Uterus (tissue), 4 donors: ENCODE measurements around the gene FRMD5. TPM values are rescaled to one million over a fixed set of nuclear protein-coding genes. Genes with fewer than 3 reads are reported as not detected.

ENCODE experiments used
- DNase-seq, 2 donors: peaks; one replicate each; pipeline ENCODE4 v3.0.0-alpha.2; 2019 to 2020
- H3K27ac ChIP-seq, 2 donors: fragments of 200-600 bp; sonication (generic); 1 replicate in 1 of 2; 2 replicates in 1 of 2; pipeline ENCODE4 v1.5.1; 2016 to 2018
- H3K27me3 ChIP-seq, 2 donors: fragments of 200-600 bp; sonication (generic); one replicate each; pipeline ENCODE4 v1.5.1; 2018 to 2019; ENCODE audit warnings: control low read depth in 1 of 2
- H3K36me3 ChIP-seq, 2 donors: fragments of 200-600 bp; sonication (generic); one replicate each; pipeline ENCODE4 v1.5.1; 2019; ENCODE audit warnings: control low read depth in 1 of 2
- H3K4me1 ChIP-seq, 2 donors: fragments of 200-600 bp; sonication (generic); one replicate each; pipeline ENCODE4 v1.5.1; 2018 to 2019; ENCODE audit warnings: control low read depth in 1 of 2
- H3K4me3 ChIP-seq, 2 donors: fragments of 200-600 bp; sonication (generic); 1 replicate in 1 of 2; 2 replicates in 1 of 2; pipeline ENCODE4 v1.5.1; 2018 to 2019; ENCODE audit warnings: mild to moderate bottlenecking in 1 of 2
- H3K9me3 ChIP-seq, 2 donors: fragments of 200-600 bp; sonication (generic); one replicate each; pipeline ENCODE4 v1.5.1; 2019; ENCODE audit warnings: control low read depth in 1 of 2
- CTCF ChIP-seq, 4 experiments: fragments of 200-600 bp in 2 of 4; fragments of 450-650 bp in 2 of 4; sonication (generic) in 2 of 4; IDR thresholded peaks; one replicate each; pipeline ENCODE4 v1.5.1; 2016 to 2019; ENCODE audit warnings: antibody characterized with exemption in 4 of 4, mild to moderate bottlenecking in 2 of 4, moderate library complexity in 1 of 4
- POLR2A ChIP-seq, 2 donors: fragments of 450-650 bp; IDR thresholded peaks; one replicate each; pipeline ENCODE4 v1.6.1; 2016; ENCODE audit warnings: antibody characterized with exemption in 2 of 2, mild to moderate bottlenecking in 1 of 2, moderate library complexity in 1 of 2
- intact Hi-C: fragments of 100-400 bp; cut with DNase I; formaldehyde crosslinking; loops from one replicate; pipeline ENCODE4 v1.15.1; 2023; ENCODE audit warnings: low total_unique reads
- total RNA-seq, 4 donors: library from RNA; depleted of rRNA in 3 of 4; stranded (reverse); fragments of >200 nt in 3 of 4; gene quantifications; one replicate each; pipeline versions ENCODE4 v1.1.0 to v1.2.4, GENCODE V29; 2014 to 2023
- donor health status: DM: yes; HTN: yes; CAD: no.

The FRMD5 gene
- total RNA-seq, 4 donors from 2014 or later, result 0.37 to 1.0 TPM; not detected in 2

DNA sequence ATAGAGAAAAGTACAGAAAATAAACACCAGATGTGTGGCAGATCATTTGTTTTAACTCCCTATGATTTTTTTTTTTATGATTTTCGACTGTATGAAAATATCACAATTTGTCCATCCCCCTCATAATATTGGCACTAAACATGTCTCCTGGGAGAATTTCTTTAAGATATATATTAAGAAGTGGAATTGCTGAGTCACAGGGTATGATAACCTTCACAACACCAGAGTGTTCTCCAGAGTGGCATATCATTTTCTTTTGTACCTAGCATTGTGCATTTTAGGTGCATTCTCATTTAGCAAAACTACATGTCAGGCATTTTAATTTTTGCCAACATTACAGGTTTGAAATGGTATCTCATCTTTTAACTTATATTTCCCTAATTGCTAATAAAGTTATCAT lies 170.9 kb downstream of the FRMD5 start:
- Histone ChIP-seq H3K36me3 (no peaks in the 10 kb centered on the region), H3K4me1 (no peaks in the 10 kb centered on the region), H3K27ac (no peak overlapping the region), H3K27me3 (no peaks in the 10 kb centered on the region), H3K9me3 (no peaks in the 10 kb centered on the region), H3K4me3 (no peak overlapping the region)
- intact Hi-C loops, result no loop called here
- TF ChIP-seq POLR2A (IDR thresholded peaks at IDR 0.05), result no peak
- no peak for TF ChIP-seq CTCF (IDR thresholded peaks at IDR 0.05)
- DNase-seq, result no peak

GRCh38 chr15:44023176-44023575 lies 171.9 kb downstream of the FRMD5 start:
- Histone ChIP-seq H3K4me3 (no peak overlapping the region), H3K27ac (no peak overlapping the region), H3K36me3 (no peaks in the 10 kb centered on the region), H3K4me1 (no peaks in the 10 kb centered on the region), H3K27me3 (no peaks in the 10 kb centered on the region), H3K9me3 (no peaks in the 10 kb centered on the region)
- TF ChIP-seq CTCF (IDR thresholded peaks at IDR 0.05), result no peak
- TF ChIP-seq POLR2A (IDR thresholded peaks at IDR 0.05), result no peak
- intact Hi-C loops, result no loop called here
- DNase-seq, result no peak

GRCh38 chr15:44018151-44018550 lies 176.9 kb downstream of the FRMD5 start:
- TF ChIP-seq CTCF (IDR thresholded peaks at IDR 0.05), result no peak
- TF ChIP-seq POLR2A (IDR thresholded peaks at IDR 0.05), result no peak
- H3K4me3 ChIP-seq, result no peak overlapping the region
- no peaks in the 10 kb centered on the region for H3K4me1 ChIP-seq
- no peaks in the 10 kb centered on the region for H3K27me3 ChIP-seq
- H3K27ac ChIP-seq, result no peak overlapping the region
- intact Hi-C loops, result no loop called here
- DNase-seq, result no peak
- no peaks in the 10 kb centered on the region for H3K36me3 ChIP-seq
- H3K9me3 ChIP-seq, result no peaks in the 10 kb centered on the region

DNA sequence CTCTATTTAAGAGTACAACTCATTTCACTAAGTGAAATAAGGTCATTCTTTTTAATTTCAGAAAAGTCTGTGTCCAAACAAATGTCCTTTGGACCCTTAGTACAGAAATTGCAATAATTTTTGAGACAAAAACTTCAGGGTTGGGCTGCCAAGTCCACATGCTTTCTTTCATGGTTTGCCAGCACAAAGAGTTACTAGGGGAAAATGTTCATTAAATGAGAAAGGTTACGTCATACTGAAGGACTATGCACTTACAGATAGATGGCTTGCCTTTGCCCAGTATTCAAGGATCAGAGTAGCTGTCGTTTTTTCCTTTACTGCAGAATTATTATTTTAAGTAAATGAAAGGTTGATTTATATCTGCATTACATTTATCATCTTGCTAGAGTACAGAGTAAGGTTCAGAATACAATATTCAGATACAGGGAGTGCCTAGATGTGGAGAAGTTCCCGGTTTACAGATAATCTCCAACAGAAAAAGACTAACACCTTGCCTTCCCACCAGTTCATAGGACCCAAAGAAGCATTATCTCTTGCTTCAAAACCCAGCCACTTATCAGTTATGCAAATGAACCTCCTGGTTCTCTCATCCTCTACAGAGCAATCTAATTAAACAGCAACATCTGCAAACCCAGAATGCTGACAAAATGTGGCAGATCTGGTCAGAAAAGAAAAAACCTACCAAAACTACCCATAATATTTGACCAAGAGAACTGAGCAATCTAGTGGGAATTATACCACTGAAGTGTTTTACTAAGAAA lies 179.3 kb downstream of the FRMD5 start:
- intact Hi-C loops, result no loop called here
- TF ChIP-seq CTCF (IDR thresholded peaks at IDR 0.05), result no peak
- TF ChIP-seq POLR2A (IDR thresholded peaks at IDR 0.05), result no peak
- H3K9me3 ChIP-seq, result no peaks in the 10 kb centered on the region
- H3K27ac ChIP-seq, result no peak overlapping the region
- no peak overlapping the region for H3K4me3 ChIP-seq
- H3K27me3 ChIP-seq, result no peaks in the 10 kb centered on the region
- no peak for DNase-seq
- no peaks in the 10 kb centered on the region for H3K36me3 ChIP-seq
- H3K4me1 ChIP-seq, result no peaks in the 10 kb centered on the region

DNA sequence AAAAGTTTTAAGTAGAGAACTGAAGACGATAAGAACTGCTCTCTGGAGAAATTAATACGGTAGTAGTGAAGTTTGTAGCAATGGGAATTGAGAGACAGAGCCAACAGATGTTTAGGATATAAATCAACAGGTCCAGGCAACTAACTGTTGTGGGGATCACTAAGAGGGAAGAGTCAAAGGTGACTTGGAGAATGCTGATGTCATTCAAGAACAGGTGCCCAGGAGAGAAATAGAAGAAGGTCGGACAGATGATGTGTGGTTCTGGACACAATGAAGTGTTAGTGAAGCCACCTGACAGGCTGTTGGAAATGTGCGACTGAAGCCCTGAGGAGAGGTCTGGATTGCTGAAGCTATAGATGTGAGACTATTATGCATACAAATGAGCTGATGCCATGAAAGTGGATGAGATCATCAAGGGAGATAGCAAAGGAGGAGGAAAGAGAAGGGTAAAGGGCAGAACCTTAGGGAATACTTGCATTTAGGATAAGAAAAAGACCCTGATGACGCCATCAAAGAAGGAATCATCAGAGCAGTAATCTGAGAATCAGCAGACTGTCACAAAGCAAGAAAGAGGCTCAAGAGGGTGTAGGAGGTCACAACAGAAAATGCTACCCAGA lies 183.7 kb downstream of the FRMD5 start:
- Histone ChIP-seq H3K9me3 (no peaks in the 10 kb centered on the region), H3K36me3 (no peaks in the 10 kb centered on the region), H3K4me1 (no peaks in the 10 kb centered on the region), H3K27ac (no peak overlapping the region), H3K4me3 (no peak overlapping the region), H3K27me3 (no peaks in the 10 kb centered on the region)
- DNase-seq, result no peak
- intact Hi-C loops, result no loop called here
- no peak for TF ChIP-seq CTCF (IDR thresholded peaks at IDR 0.05)
- no peak for TF ChIP-seq POLR2A (IDR thresholded peaks at IDR 0.05)
